ENCODE measurements around the gene RDM1.

- TF ChIP-seq CTCF (optimal IDR thresholded peaks at IDR 0.05 in 1 of 3, IDR thresholded peaks at IDR 0.05 in 1 of 3, conservative IDR thresholded peaks at IDR 0.05 in 1 of 3; ENCODE audit: extremely low read depth in 1 of 3, insufficient read depth in 2 of 3, low read length in 3 of 3) (no peak), EZH2 (IDR thresholded peaks at IDR 0.05; ENCODE audit: low read length) (no peak)
Observed at GRCh38 chr17:35875072-35875799, 55.3 kb downstream of the RDM1 start.
